H54 (cell line): ENCODE results near the gene PRDM12.

Experiments
- DNase-seq: peaks from one replicate; pipeline ENCODE4 v3.0.0; 2011; ENCODE audit warnings: low spot score, mixed read lengths; ENCODE audit not compliant: insufficient read length
- FAIRE-seq: peaks from 3 replicates; lab custom pipeline; 2011; peaks lifted over from hg19 to GRCh38; lab: Jason Lieb, UNC
- POLR2A ChIP-seq: IDR thresholded peaks from 2 replicates; pipeline ENCODE4 v1.6.1; 2011; ENCODE audit warnings: low read depth, mild to moderate bottlenecking, low read length

Gene PRDM12

GRCh38 chr9:130665431-130666392 is 1.3 kb downstream of the PRDM12 start:
- no peak for FAIRE-seq
- no peak for TF ChIP-seq POLR2A
- no peak for DNase-seq

GRCh38 chr9:130666393-130667119 is 2.2 kb downstream of the PRDM12 start:
- DNase-seq, result no peak
- no peak for FAIRE-seq

GRCh38 chr9:130667120-130667435 is 2.7 kb downstream of the PRDM12 start:
- no peak for TF ChIP-seq POLR2A
- FAIRE-seq (no peak), DNase-seq (no peak)

More at GRCh38 chr9:130666393-130667119, 2.2 kb downstream of the PRDM12 start:
- TF ChIP-seq POLR2A, result no peak

GRCh38 chr9:130668196-130668595 is 3.8 kb downstream of the PRDM12 start:
- DNase-seq, result no peak
- FAIRE-seq, result no peak
- no peak for TF ChIP-seq POLR2A

- FAIRE-seq (no peak), DNase-seq (no peak)
- no peak for TF ChIP-seq POLR2A
These were observed 4.3 kb downstream of the PRDM12 start for GRCh38 chr9:130668659-130669058.

GRCh38 chr9:130669965-130670364 is 5.6 kb downstream of the PRDM12 start:
- TF ChIP-seq POLR2A, result no peak
- no peak for FAIRE-seq
- no peak for DNase-seq

- DNase-seq, result no peak
- FAIRE-seq, result no peak
- no peak for TF ChIP-seq POLR2A
These were observed 6.2 kb downstream of the PRDM12 start for GRCh38 chr9:130670644-130671043.

GRCh38 chr9:130672466-130672865 is 8.1 kb downstream of the PRDM12 start:
- TF ChIP-seq POLR2A, result no peak
- no peak for FAIRE-seq

GRCh38 chr9:130672933-130673615 is 8.7 kb downstream of the PRDM12 start:
- no peak for FAIRE-seq
- TF ChIP-seq POLR2A, result no peak
- DNase-seq, result no peak

More at GRCh38 chr9:130672466-130672865, 8.1 kb downstream of the PRDM12 start:
- no peak for DNase-seq

GRCh38 chr9:130675396-130675795 is 11.0 kb downstream of the PRDM12 start:
- DNase-seq, result no peak
- TF ChIP-seq POLR2A, result no peak
- no peak for FAIRE-seq

GRCh38 chr9:130677252-130677651 is 12.9 kb downstream of the PRDM12 start:
- DNase-seq (no peak), FAIRE-seq (no peak)
- TF ChIP-seq POLR2A, result no peak

GRCh38 chr9:130680836-130681768 is 16.7 kb downstream of the PRDM12 start:
- no peak for FAIRE-seq
- DNase-seq, result peak; percentile 61
- no peak for TF ChIP-seq POLR2A
